Measurements from ENCODE around the gene MAPKAPK2.

Gene MAPKAPK2

DNA sequence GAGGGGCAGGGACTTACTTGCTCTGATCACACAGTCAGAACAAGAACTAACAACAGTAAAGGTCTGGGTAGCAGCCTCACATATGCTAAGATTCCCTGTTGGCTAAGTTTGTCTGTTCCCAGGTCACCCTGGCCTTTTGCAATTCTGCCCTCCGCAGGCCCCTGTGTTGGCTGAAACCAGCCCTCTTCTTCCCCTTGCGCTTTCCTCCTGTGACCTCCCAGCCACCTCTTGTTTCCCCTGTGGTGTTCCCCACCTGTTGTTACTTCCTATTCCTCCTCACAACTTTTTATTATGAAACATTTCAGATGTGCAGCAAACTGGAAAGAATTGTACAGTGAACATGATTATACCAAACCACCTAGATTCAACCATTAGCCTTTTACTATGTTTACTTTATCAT is 23.4 kb downstream of the MAPKAPK2 start:
- H3K9ac ChIP-seq, result no peak overlapping the region
- no peaks in the 10 kb centered on the region; the same call in 1 of the 2 replicates for H4K20me1 ChIP-seq (ENCODE audit: insufficient read depth)
- no peak overlapping the region for H3K4me3 ChIP-seq (IDR thresholded peaks at IDR 0.05; ENCODE audit: insufficient read depth, low read depth, low read length)
- H3K27me3 ChIP-seq (ENCODE audit: insufficient read depth, low read depth), result no peaks in the 10 kb centered on the region; the same call in 1 of the 2 replicates
- TF ChIP-seq, protein P1, sequence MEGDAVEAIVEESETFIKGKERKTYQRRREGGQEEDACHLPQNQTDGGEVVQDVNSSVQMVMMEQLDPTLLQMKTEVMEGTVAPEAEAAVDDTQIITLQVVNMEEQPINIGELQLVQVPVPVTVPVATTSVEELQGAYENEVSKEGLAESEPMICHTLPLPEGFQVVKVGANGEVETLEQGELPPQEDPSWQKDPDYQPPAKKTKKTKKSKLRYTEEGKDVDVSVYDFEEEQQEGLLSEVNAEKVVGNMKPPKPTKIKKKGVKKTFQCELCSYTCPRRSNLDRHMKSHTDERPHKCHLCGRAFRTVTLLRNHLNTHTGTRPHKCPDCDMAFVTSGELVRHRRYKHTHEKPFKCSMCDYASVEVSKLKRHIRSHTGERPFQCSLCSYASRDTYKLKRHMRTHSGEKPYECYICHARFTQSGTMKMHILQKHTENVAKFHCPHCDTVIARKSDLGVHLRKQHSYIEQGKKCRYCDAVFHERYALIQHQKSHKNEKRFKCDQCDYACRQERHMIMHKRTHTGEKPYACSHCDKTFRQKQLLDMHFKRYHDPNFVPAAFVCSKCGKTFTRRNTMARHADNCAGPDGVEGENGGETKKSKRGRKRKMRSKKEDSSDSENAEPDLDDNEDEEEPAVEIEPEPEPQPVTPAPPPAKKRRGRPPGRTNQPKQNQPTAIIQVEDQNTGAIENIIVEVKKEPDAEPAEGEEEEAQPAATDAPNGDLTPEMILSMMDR (conservative IDR thresholded peaks at IDR 0.05; ENCODE audit: low read depth, low read length), result no peak
- peak overlapping the region; percentile 53 for H3K4me2 ChIP-seq
- H2AFZ ChIP-seq (ENCODE audit: low read depth), result no peak overlapping the region
- H3K27ac ChIP-seq, result no peak overlapping the region
- no peaks in the 10 kb centered on the region for H3K36me3 ChIP-seq (ENCODE audit: insufficient read depth)
- H3K4me1 ChIP-seq (ENCODE audit: low read depth, poor library complexity, severe bottlenecking), result peaks cover 96% of the 10 kb centered on the region
- no peaks in the 10 kb centered on the region; the same call in 1 of the 2 replicates for H3K79me2 ChIP-seq (ENCODE audit: insufficient read depth, low read depth)

DNA sequence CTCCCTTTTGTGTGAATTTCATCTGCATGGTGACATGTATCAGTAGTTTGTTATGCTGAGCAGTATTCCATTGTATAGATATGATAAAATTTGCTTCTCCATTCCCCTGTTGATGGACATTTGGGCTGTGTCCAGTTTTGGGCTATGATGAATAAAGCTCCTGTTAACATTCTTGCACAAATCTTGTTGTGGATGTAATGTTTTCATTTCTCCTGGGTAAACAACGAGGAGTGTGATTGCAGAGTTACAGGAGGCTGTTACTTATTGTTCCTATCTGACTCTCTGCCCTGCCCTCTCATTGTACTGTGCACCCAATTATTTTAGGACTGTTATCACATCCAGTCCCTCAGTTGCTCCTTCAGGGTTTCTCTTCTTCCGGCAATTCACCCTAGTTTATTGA is 24.2 kb downstream of the MAPKAPK2 start:
- TF ChIP-seq, protein P1 (conservative IDR thresholded peaks at IDR 0.05; ENCODE audit: low read depth, low read length), result no peak
- no peaks in the 10 kb centered on the region; the same call in 1 of the 2 replicates for H3K79me2 ChIP-seq (ENCODE audit: insufficient read depth, low read depth)
- peaks cover 96% of the 10 kb centered on the region for H3K4me1 ChIP-seq (ENCODE audit: low read depth, poor library complexity, severe bottlenecking)
- no peak overlapping the region for H3K27ac ChIP-seq
- H3K4me2 ChIP-seq, result peak overlapping the region; percentile 53
- H3K27me3 ChIP-seq (ENCODE audit: insufficient read depth, low read depth), result no peaks in the 10 kb centered on the region; the same call in 1 of the 2 replicates
- no peak overlapping the region for H3K9ac ChIP-seq
- no peak overlapping the region for H3K4me3 ChIP-seq (IDR thresholded peaks at IDR 0.05; ENCODE audit: insufficient read depth, low read depth, low read length)
- no peaks in the 10 kb centered on the region for H3K36me3 ChIP-seq (ENCODE audit: insufficient read depth)
- no peaks in the 10 kb centered on the region; the same call in 1 of the 2 replicates for H4K20me1 ChIP-seq (ENCODE audit: insufficient read depth)
- H2AFZ ChIP-seq (ENCODE audit: low read depth), result no peak overlapping the region

DNA sequence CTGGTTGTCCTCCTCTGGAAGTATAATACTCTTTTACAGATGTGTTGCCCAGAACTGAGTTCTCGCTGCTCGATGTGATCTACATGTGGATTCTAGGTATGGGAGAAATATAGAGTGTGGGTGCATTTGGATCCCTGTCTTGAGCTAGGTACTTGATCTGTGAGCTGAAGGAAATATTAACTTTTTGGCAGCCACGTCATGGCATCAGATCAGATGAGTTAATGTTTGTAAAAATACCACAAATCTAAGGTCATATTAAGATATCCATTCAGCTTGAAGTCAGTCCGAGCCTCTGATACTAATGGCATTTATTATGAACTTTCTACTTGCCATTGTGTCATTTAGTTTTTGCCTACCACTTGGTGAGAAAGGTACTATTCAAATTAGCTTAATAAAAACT is 24.6 kb downstream of the MAPKAPK2 start:
- H3K9ac ChIP-seq, result no peak overlapping the region
- TF ChIP-seq, protein P1 (conservative IDR thresholded peaks at IDR 0.05; ENCODE audit: low read depth, low read length), result no peak
- H3K4me1 ChIP-seq (ENCODE audit: low read depth, poor library complexity, severe bottlenecking), result peaks cover 96% of the 10 kb centered on the region
- no peaks in the 10 kb centered on the region; the same call in 1 of the 2 replicates for H4K20me1 ChIP-seq (ENCODE audit: insufficient read depth)
- H3K79me2 ChIP-seq (ENCODE audit: insufficient read depth, low read depth), result no peaks in the 10 kb centered on the region; the same call in 1 of the 2 replicates
- peak overlapping the region; percentile 53; the same call in 1 of the 2 replicates for H3K4me2 ChIP-seq
- no peak overlapping the region for H3K4me3 ChIP-seq (IDR thresholded peaks at IDR 0.05; ENCODE audit: insufficient read depth, low read depth, low read length)
- no peaks in the 10 kb centered on the region; the same call in 1 of the 2 replicates for H3K27me3 ChIP-seq (ENCODE audit: insufficient read depth, low read depth)
- no peak overlapping the region for H2AFZ ChIP-seq (ENCODE audit: low read depth)
- H3K36me3 ChIP-seq (ENCODE audit: insufficient read depth), result no peaks in the 10 kb centered on the region
- H3K27ac ChIP-seq, result no peak overlapping the region

DNA sequence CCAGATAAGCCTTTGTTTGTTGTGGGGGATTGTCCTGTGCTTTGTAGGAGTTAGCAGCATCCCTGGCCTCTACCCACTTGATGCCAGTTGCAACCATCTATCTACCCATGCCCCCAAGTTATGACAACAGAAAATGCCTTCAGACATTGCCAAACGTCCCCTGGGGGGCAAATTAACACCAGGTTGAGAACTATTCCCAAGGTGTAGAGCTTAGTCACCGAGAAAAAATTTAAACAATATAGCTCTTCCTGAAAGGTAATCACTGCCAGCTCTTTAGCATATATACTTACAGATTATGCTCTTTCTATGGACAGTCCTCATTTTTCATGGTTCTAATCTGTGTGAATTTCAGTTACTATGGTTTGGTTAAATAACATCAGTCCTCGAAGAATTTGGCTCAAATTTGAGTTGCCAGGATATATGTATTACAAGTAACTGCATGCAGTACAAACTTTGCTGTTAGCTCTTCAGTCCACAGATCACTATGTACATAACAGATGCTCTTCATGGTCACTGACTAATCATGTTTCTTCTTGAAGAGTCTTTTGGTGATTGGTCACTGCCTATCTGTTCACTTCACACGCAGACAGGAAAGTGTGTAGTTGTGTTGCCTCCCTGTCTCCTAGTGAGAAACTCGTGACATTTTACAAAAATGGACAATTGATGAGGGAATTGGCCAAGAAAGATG is 25.2 kb downstream of the MAPKAPK2 start:
- Histone ChIP-seq H4K20me1 (ENCODE audit: insufficient read depth) (no peaks in the 10 kb centered on the region; the same call in 1 of the 2 replicates), H2AFZ (ENCODE audit: low read depth) (no peak overlapping the region), H3K9ac (no peak overlapping the region), H3K79me2 (ENCODE audit: insufficient read depth, low read depth) (no peaks in the 10 kb centered on the region; the same call in 1 of the 2 replicates), H3K4me1 (ENCODE audit: low read depth, poor library complexity, severe bottlenecking) (peaks cover 96% of the 10 kb centered on the region), H3K4me2 (no peak overlapping the region; the same call in 1 of the 2 replicates), H3K27ac (no peak overlapping the region), H3K36me3 (ENCODE audit: insufficient read depth) (no peaks in the 10 kb centered on the region), H3K27me3 (ENCODE audit: insufficient read depth, low read depth) (no peaks in the 10 kb centered on the region; the same call in 1 of the 2 replicates), H3K4me3 (IDR thresholded peaks at IDR 0.05; ENCODE audit: insufficient read depth, low read depth, low read length) (no peak overlapping the region)
- TF ChIP-seq, protein P1 (conservative IDR thresholded peaks at IDR 0.05; ENCODE audit: low read depth, low read length), result no peak

Measured in KMS-11 (cell line).